Measurements from ENCODE around the gene CRABP1.

CRABP1 gene

DNA sequence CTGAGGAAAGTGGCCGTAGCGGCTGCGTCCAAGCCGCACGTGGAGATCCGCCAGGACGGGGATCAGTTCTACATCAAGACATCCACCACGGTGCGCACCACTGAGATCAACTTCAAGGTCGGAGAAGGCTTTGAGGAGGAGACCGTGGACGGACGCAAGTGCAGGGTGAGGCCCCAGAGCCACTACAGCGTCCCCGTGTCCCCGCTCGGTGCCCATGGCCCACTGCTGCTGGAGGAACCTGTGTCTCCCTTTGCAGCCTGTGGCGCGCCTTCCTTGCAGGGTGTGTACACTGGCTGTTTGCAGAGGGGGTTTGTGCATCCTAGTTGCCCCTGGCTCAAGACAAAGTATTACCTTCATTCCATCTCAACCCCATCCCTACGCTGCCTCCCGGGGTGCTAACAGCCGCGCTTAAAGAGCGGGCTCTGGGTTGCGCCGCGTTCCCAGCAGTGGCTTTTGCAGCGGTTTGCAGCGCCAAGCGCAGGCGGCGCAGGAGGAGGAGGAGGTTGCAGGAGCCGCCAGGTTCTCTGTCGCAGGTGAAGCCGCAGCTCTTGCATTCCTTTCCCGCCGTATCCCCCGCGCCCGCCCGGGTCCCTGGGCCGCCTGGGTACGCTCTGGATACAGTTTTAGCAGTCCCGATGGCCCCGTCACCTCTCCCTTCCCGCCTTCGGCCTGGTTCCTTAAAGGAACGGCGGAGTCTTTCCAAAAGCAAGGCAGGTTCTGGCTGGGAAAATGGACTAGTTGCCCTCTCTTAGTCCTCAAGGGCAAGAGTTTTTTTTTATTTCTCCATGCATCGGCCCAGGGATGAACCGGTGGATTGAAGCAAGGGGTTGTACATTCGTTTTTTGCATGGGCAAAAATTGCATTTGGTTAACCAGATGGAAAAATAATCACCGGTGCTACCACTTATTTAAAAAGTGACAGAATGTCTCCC is 1.2 kb downstream of the CRABP1 start:
- TF ChIP-seq, protein P1, sequence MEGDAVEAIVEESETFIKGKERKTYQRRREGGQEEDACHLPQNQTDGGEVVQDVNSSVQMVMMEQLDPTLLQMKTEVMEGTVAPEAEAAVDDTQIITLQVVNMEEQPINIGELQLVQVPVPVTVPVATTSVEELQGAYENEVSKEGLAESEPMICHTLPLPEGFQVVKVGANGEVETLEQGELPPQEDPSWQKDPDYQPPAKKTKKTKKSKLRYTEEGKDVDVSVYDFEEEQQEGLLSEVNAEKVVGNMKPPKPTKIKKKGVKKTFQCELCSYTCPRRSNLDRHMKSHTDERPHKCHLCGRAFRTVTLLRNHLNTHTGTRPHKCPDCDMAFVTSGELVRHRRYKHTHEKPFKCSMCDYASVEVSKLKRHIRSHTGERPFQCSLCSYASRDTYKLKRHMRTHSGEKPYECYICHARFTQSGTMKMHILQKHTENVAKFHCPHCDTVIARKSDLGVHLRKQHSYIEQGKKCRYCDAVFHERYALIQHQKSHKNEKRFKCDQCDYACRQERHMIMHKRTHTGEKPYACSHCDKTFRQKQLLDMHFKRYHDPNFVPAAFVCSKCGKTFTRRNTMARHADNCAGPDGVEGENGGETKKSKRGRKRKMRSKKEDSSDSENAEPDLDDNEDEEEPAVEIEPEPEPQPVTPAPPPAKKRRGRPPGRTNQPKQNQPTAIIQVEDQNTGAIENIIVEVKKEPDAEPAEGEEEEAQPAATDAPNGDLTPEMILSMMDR (IDR thresholded peaks at IDR 0.05), result no peak

DNA sequence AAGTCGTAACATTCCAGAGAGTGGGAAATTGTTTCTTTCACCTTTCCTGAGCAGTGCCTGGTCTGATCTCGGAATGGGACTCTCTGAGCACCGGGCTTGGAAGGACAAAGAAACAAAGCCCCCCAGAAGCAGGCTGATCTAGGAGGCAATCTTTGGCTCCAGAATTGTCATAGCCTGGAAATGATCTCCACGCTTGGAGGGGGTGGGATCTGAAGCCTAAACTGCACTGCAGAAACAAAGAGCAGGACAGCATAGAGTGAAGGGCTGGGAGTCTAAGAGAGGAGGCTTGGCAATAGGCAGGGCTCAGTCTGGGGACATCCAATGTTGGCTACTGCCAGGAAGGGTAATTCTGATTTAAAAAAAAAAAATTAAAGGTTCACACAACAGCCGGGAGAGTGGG is 1.9 kb downstream of the CRABP1 start:
- TF ChIP-seq, protein P1 (IDR thresholded peaks at IDR 0.05), result no peak

DNA sequence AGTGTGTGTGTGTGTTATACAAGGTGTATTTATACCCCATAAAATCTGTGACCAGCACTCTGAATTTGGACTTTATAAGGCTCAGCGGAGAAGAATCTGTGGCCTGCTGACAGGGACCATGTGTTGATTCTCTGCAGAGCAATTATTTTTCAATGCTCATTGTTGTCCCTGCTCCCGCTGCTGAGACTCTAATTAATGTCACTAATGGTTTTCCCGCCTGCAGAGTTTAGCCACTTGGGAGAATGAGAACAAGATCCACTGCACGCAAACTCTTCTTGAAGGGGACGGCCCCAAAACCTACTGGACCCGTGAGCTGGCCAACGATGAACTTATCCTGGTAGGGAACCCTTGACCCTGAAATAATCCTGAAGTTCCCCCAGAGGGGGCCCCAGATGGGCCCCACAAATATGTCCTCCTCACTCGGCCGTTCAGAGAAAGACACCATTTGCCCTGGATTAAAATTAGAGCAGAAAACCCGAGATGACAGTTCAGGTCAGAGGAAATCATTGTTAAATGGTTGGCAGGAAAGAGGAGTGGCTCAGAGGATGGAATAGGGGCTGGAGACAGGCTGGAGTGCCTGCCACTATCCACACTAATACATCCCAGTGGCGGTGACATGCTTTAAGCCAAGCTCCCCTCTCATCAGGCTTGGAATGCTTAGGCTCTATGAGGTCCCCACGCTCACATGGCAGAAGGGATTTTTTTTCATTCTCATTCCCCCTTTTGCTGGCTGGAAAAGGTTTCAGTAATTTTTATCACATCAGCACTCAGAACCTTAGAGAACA is 3.3 kb downstream of the CRABP1 start:
- TF ChIP-seq, protein P1 (IDR thresholded peaks at IDR 0.05), result no peak

DNA sequence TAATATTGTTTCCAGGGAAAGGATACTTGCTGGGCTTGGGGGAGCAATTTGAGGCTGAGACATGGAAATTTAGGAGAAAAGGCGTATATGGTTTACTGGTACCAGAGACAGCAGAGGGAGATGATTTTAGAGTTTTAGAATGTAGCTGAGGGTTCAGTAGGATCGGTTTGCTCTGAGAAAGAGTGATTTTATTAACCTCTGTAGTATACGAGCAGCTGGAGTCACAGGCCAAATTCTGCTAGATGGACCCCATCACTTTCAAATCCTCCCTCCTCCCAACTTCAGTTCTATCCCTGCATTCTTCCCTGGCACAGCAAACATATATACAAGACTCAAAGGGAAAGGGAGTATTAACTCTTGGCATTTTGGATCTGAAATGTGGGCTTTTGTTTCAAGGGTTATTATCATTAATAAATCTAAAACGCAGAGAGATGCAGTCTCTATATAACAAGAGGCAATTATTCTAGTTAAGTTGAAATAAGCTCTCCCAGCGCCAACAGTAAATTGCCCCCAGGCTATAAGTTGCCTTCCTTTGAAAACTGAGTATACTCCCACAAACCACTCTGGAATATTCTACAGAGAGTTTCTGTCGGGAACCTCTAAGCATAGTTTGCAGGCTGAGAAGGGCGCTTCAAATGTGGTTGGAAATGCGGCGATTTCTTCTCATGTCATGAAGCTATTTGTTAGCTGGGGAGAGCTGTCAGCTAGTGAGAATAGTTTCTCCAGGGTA is 5.4 kb downstream of the CRABP1 start:
- TF ChIP-seq, protein P1 (IDR thresholded peaks at IDR 0.05), result no peak

DNA sequence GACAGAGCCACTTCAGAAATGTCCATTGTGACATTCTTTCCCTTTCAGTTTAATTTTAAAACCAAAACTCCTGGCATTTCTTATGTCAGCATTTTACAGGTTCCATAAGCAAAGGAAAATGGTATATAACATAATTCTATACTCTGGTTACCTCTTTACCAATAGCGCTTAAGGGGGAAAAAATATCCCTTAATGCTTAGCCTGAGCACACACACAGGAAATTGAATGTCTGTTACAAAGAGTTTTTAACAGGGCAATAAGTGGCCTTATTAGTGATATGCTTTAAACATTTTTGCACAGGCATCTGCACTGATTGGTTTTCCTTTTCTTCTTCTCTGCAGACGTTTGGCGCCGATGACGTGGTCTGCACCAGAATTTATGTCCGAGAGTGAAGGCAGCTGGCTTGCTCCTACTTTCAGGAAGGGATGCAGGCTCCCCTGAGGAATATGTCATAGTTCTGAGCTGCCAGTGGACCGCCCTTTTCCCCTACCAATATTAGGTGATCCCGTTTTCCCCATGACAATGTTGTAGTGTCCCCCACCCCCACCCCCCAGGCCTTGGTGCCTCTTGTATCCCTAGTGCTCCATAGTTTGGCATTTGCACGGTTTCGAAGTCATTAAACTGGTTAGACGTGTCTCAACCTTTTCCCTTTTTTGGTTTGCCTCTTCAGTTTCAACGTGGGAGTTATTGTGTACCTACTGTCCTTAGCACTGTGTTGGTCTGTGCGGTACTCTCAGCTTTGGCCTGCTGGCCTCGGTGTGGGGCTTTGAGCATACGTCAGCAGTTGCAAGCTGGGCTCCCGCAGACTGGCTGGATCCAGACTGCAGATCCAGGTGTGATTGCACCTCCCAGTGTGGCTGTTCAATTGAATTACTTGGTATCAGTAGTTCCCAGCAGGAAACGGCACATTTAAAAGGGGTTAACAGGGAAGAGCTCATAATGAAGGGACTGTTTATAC is 7.7 kb downstream of the CRABP1 start:
- TF ChIP-seq, protein P1 (IDR thresholded peaks at IDR 0.05), result no peak

DNA sequence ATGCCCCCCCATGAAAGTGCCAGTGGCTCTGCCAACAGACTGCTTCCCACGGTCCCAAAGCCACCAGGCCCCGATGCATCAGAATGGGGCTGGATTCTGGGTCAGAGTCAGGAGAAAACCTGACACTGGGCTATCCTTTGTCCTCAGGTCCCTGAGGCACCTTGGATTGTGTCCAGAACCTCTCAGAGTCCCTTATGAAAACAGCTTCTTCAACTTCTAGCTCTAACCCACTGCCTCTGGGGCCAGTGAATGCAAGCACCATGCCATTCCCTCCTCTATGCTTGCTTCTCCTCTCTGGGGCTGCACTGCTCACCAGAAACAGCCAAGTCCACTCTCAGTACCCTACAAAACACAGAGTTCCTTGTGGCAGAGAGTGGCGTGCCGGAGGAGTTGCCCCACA is 9.9 kb downstream of the CRABP1 start:
- TF ChIP-seq, protein P1 (IDR thresholded peaks at IDR 0.05), result no peak
